Naive B cell (primary cell): ENCODE measurements around the gene KBTBD4. TPM values are rescaled to one million over a fixed set of nuclear protein-coding genes. Genes with fewer than 3 reads are reported as not detected.

Experiments
- ATAC-seq, 2 donors: fragments of 150-1000 bp; cut with Tn5 transposase; 2 replicates each; pipeline ENCODE4 v1.10.0; 2021; ENCODE audit warnings: low read depth in 2 of 2, mild to moderate bottlenecking in 2 of 2, moderate library complexity in 2 of 2
- DNase-seq: peaks from one replicate; pipeline ENCODE4 v3.0.0; 2022
- H3K27ac Mint-ChIP-seq, 6 donors: one replicate each; pipeline ENCODE4 v1.8.0; 2020 to 2022; ENCODE audit warnings: mild to moderate bottlenecking in 6 of 6, mixed read lengths in 6 of 6, moderate library complexity in 5 of 6, inconsistent platforms in 2 of 6
- H3K27me3 Mint-ChIP-seq, 3 donors: one replicate each; pipeline ENCODE4 v1.8.0; 2021 to 2022; ENCODE audit warnings: mixed read lengths in 3 of 3, mild to moderate bottlenecking in 1 of 3
- H3K36me3 Mint-ChIP-seq, 2 donors: one replicate each; pipeline ENCODE4 v1.8.0; 2020 to 2022; ENCODE audit warnings: mixed read lengths in 2 of 2, inconsistent platforms in 1 of 2, mild to moderate bottlenecking in 1 of 2
- H3K4me1 Mint-ChIP-seq, 3 donors: one replicate each; pipeline ENCODE4 v1.8.0; 2020 to 2022; ENCODE audit warnings: mixed read lengths in 3 of 3, inconsistent platforms in 1 of 3, mild to moderate bottlenecking in 1 of 3, moderate library complexity in 1 of 3
- H3K4me3 Mint-ChIP-seq, 8 donors: one replicate each; pipeline ENCODE4 v1.8.0; 2020 to 2022; ENCODE audit warnings: mild to moderate bottlenecking in 8 of 8, mixed read lengths in 8 of 8, moderate library complexity in 8 of 8, inconsistent platforms in 2 of 8
- H3K9me3 Mint-ChIP-seq, 7 donors: one replicate each; pipeline ENCODE4 v1.8.0; 2020 to 2022; ENCODE audit warnings: mixed read lengths in 7 of 7, mild to moderate bottlenecking in 5 of 7, inconsistent platforms in 2 of 7, moderate library complexity in 1 of 7
- polyA plus RNA-seq, 6 donors: library from polyadenylated mRNA; unstranded; fragments of 300-500 nt; fragmentation: Illumina TruSeq; gene quantifications; one replicate each; pipeline ENCODE4 v1.2.3, GENCODE V29; 2021; ENCODE audit warnings: low read depth in 6 of 6

KBTBD4 gene
- polyA plus RNA-seq: 10 to 100 TPM; 32.5 to 71.8 (median 46.1) TPM

DNA sequence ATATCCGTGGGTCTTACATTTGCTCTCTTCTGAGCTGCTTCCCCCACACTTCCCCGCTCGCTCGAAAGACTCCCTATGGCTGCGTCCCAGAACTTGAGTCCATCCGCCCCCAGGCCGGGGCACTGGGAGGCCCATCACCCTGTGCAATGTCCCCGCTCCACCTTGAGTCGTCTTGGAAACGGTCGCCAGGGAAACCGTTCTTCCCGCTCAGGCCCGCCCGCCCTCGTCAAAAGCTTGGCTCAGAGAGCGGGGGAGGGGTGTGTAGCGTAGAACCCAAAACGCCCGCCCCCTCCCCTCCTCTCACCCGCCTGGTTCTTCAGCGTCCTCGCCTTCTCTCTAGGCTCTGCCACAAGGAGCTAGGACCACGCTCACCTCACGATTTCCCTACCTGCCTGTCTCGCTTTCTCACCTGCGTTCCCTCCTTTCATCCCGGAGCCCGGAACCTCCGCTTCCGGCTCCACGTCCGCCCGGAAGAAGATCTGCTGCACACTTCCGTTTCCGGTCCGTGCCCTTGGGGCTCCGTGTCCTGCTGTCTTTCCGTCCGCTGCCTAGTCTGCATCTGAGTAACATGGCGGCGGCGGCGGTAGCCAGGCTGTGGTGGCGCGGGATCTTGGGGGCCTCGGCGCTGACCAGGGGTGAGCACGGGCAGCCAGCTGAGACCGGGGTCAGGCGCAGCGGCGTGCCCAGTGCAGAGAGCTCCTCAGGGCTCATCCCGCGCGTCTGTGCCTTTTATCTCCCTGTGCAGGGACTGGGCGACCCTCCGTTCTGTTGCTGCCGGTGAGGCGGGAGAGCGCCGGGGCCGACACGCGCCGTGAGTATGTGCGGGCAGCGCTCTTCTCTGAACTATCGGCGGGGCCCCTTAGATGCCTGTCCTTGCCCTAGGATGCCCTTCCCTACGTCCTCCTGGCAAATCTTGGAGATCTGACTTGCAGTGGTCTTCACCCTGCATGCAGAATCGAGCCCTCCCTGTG, at the start of gene KBTBD4, which contains the start of gene NDUFS3:
Gene KBTBD4, minus strand, starts transcription at position 447 of the 971 bp plus-strand sequence. Its CDS starts 19 bp downstream, at position 428.
Gene NDUFS3, plus strand, starts transcription at position 551 of the 971 bp plus-strand sequence. Its CDS starts 18 bp downstream, at position 569.
- Mint-ChIP-seq H3K9me3 (no peaks in the 10 kb centered on the region), H3K27ac (peak within 1 kb of the TSS; percentile 94 to 100 (median 98)), H3K36me3 (peaks cover 9 to 13% of the 10 kb centered on the region in 2 donors), H3K27me3 (no peaks in the 10 kb centered on the region), H3K4me3 (peak within 1 kb of the TSS; percentile 92 to 100 (median 100)), H3K4me1 (peaks cover 14 to 44% (median 21%) of the 10 kb centered on the region in 3 donors)
- peak; percentile 94 to 96 for ATAC-seq
- peak; percentile 83 for DNase-seq

DNA sequence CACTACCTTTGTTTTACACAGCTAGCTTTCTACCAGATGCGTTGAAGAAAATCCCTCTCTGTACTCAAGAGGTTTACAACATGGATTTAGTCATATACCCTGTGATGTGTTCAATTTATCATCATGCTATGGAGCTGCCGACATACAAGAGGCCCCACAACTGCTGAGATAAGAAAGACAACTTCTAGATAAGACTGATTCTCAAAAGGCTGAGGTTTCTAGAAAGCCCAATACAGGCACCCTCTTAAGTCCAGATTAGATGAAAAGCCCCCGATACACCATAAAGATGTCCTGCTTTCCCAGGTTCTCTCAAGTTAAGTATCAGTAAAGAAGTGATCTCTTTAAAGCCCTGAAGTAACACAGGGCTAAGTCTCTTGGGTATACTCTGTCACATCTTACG, 49.3 kb upstream of the KBTBD4 start:
- ATAC-seq (no peak), DNase-seq (no peak)
- Mint-ChIP-seq H3K4me1 (no peaks in the 10 kb centered on the region), H3K4me3 (no peak overlapping the region), H3K27ac (no peak overlapping the region), H3K36me3 (peaks cover 7 to 26% of the 10 kb centered on the region in 2 donors), H3K9me3 (no peaks in the 10 kb centered on the region), H3K27me3 (no peaks in the 10 kb centered on the region)

DNA sequence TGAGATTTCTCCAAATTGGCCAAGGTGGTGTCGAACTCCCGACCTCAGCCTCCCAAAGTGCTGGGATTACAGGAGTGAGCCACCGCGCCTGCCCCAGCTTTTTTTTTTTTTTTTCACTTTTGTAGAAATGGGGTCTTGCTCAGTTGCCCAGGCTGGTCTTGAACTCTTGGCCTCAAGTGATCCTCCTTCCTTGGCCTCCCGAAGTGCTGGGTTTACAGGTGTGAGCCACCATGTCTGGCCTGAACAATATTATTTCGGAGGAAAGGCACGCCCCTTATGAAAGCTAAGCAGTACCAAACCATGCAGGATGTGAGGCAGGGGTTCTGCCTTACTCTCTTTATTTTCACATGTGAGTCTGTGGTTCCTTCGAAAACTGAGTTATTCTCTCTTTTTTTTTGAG, 47.5 kb upstream of the KBTBD4 start:
- Mint-ChIP-seq H3K9me3 (no peaks in the 10 kb centered on the region), H3K4me3 (no peak overlapping the region), H3K27me3 (no peaks in the 10 kb centered on the region), H3K27ac (no peak overlapping the region), H3K36me3 (peaks cover 14 to 19% of the 10 kb centered on the region in 2 donors), H3K4me1 (no peaks in the 10 kb centered on the region)
- ATAC-seq: no peak
- DNase-seq: no peak

DNA sequence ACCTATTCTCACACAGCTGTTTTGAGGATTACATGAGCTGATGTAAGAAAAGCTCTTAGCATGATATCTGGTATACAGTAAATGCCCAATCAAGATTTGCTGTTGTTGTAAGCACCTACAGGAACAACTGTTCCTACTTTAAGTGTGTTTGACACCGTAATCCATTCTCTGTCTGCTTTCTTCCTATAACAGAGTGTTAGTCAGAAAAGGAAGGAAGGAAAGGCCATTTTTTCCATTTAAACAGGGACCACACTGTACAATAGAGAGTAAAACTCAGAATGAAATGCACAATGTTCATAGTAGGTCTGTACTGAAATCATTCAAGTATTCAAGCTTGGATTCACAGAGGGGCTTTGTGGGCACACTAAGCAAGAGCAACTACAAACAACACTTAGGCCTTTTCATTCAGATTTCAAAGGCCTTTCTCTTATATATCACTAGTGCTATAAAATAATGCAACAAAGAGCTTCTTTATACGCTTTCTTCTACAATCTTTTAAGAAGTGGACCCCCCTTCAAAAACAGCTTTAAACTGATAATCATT, 42.1 kb upstream of the KBTBD4 start:
- Mint-ChIP-seq H3K9me3 (no peaks in the 10 kb centered on the region), H3K4me1 (no peaks in the 10 kb centered on the region), H3K4me3 (no peak overlapping the region), H3K27me3 (no peaks in the 10 kb centered on the region), H3K36me3 (peaks cover 11 to 14% of the 10 kb centered on the region in 2 donors), H3K27ac (peak overlapping the region in 1 of 6 donors; percentile 44)
- no peak for ATAC-seq
- no peak for DNase-seq

DNA sequence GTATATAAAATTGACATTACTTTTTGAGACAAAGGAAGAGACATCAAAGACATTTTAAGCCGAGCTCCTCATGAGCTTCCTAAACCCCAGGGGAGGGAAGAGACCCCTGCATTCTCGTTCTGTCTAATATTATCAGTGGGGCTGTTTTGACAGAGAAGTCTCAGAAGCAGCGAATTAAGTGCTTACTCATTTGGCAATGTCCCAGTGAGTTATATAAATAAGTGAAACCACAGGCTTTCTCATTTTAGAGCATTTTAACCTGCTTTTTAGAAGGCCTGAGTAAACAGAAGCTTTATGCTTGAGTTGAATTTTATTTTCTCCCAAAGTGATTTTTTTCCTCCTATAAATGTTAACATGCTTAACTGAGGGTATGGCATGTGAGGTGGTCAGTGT, 38.6 kb upstream of the KBTBD4 start:
- no peak overlapping the region for H3K4me3 Mint-ChIP-seq

DNA sequence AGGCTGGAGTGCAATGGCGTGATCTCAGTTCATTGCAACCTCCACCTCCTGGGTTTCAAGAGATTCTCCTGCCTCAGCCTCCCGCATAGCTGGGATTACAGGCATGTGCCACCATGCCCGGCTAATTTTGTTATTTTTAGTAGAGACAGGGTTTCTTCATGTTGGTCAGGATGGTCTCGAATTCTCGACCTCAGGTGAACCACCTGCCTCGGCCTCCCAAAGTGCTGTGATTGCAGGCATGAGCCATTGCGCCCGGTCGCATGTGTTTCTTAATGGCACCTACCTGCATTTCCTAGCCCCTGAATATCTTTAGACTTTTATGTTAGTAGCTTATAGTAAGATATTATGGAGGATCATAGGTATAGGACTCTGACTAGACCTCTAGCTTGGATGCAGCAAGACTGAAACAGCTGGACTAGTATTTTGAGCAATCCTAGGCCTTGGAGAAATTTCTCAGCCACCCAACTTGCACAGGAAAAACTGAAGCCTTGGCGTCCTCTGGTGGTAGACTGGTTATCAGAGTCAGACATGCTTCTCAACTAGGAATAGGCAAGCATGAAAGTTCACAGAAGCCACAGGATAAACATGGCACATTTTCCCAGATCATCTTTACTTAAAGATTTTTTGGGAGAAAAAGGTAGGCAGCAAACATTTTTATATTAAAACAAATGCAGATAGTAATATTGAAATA, 38.1 kb upstream of the KBTBD4 start:
- no peak for ATAC-seq
- H3K4me1 Mint-ChIP-seq: peaks cover under 1 to 6% (median 2%) of the 10 kb centered on the region in 3 donors
- no peaks in the 10 kb centered on the region for H3K27me3 Mint-ChIP-seq
- DNase-seq: no peak
- no peak overlapping the region for H3K4me3 Mint-ChIP-seq
- peak overlapping the region in 1 of 6 donors; percentile 14 for H3K27ac Mint-ChIP-seq
- no peaks in the 10 kb centered on the region for H3K9me3 Mint-ChIP-seq
- H3K36me3 Mint-ChIP-seq: peaks cover 0 to 5% of the 10 kb centered on the region in 2 donors

More for the DNA sequence above, 38.6 kb upstream of the KBTBD4 start:
- DNase-seq (no peak), ATAC-seq (no peak)
- Mint-ChIP-seq H3K36me3 (peaks cover 4 to 5% of the 10 kb centered on the region in 2 donors), H3K27ac (no peak overlapping the region), H3K4me1 (peaks cover 0 to under 1% (median 0%) of the 10 kb centered on the region in 3 donors), H3K27me3 (no peaks in the 10 kb centered on the region), H3K9me3 (no peaks in the 10 kb centered on the region)

DNA sequence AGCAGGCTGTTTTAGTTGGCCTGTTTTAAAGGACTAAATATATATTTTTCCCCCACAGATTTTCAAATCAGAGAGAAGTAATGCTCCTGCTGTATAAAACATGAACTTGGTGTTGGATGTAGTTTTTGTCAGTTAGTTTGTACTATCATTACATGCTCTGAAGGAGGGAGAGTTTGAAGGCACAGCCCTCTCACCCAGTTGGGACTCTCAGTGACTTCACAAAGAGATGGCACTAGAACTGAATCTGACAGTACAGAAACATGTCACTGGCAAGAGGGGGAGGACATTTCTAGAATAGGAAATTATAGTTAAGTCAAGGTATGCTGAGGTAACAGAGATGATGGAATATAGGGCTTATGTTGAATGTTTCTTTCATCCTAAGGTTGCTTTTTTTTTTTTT, 36.5 kb upstream of the KBTBD4 start:
- ATAC-seq (no peak), DNase-seq (no peak)
- Mint-ChIP-seq H3K4me3 (no peak overlapping the region), H3K36me3 (peaks cover 0 to 5% of the 10 kb centered on the region in 2 donors), H3K27ac (peak overlapping the region in 1 of 6 donors; percentile 69), H3K4me1 (peaks cover 13 to 20% (median 15%) of the 10 kb centered on the region in 3 donors), H3K27me3 (no peaks in the 10 kb centered on the region), H3K9me3 (no peaks in the 10 kb centered on the region)

DNA sequence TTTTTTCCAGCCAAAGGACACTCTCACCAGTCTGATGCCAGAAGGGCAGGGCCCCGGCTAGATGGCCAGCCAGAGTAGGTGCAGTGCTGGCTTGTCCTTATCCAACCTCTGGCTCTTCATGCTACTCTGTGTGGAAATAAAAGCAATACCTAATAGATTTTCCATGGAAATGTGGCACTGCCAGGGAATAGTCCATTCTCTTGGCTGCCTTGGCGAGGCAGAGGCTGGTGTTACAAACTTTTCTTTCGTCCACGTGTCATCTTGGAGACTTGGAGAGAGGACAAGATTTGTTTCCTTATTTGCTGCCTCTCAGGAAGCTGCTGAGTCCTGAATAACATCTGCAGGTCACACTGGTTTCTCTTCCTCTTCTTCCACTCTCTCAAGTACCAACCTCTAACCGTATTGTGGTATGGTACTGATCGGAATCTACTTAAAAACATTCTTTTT, 32.6 kb upstream of the KBTBD4 start:
- Mint-ChIP-seq H3K4me3 (peak overlapping the region in 6 of 8 donors; percentile 3 to 74 (median 56)), H3K9me3 (no peaks in the 10 kb centered on the region), H3K36me3 (no peaks in the 10 kb centered on the region), H3K4me1 (peaks cover 13 to 24% (median 20%) of the 10 kb centered on the region in 3 donors), H3K27ac (peak overlapping the region in 5 of 6 donors; percentile 7 to 82 (median 54)), H3K27me3 (no peaks in the 10 kb centered on the region)
- peak; percentile 45 for DNase-seq
- ATAC-seq: peak; percentile 98 to 99

DNA sequence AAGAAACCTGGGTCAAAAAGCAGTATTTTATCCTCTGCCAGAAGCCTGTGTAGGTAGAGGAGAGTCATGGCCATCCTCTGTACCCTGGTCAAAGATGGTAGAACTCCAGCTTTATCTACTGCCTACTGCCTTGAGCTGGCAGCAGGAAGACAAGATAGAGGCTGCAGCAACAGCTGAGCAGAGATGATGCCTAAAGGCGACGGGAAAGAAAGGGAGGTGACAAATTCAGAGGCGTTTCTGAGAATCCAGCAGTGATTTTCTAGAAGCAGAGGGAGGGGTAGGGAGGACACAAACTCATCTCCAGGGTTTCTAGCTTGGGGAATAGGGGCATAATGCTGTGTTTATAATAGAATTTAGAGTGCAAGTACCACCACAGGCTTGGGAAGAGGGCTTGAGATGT, 30.9 kb upstream of the KBTBD4 start:
- Mint-ChIP-seq H3K9me3 (no peaks in the 10 kb centered on the region), H3K27me3 (no peaks in the 10 kb centered on the region), H3K4me1 (peaks cover 13 to 24% (median 20%) of the 10 kb centered on the region in 3 donors), H3K4me3 (peak overlapping the region in 1 of 8 donors; percentile 1), H3K27ac (peak overlapping the region in 1 of 6 donors; percentile 10), H3K36me3 (no peaks in the 10 kb centered on the region)
- no peak for DNase-seq
- no peak for ATAC-seq

DNA sequence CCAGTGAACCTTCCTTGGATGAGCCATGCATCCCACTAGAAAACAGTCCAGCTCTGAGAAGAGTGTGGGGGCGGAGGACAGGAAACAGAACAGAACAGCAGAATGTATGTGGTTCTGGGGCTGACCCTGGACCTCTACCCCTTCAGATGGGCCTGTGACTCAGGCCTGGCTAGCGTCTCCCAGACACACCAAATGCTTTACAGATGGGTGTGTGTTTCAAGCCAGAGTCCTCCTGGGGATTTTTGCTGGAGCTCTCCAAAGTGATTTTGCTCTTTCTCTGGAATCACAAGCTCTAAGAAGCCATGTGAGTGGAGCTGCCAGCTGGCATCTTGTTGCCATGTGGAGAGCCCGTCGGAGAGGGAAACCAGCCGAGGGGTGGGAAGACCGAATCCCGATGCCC, 28.6 kb upstream of the KBTBD4 start:
- Mint-ChIP-seq H3K4me3 (no peak overlapping the region), H3K27me3 (no peaks in the 10 kb centered on the region), H3K4me1 (peaks cover 13 to 22% (median 20%) of the 10 kb centered on the region in 3 donors), H3K36me3 (no peaks in the 10 kb centered on the region), H3K9me3 (no peaks in the 10 kb centered on the region), H3K27ac (no peak overlapping the region)
- no peak for DNase-seq
- no peak for ATAC-seq

DNA sequence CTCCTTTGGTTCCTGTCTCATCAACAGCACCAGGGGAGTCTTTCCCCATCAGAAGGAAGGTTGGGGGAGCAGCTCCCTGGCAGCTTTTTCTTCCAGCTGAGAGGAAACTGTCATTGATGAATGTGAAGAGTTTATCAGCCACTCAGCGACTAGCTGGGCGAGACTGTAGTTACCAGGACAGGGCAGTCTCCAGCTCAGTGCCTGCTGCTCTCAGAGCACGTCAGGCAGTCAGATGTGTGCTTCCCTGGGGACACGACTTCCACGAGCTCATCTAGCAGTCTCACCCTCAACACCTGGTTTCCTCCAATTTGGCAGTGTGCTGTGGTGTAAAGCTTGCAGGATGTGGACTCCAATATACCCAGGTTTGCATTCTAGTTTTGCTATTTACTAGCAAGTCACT, 28.0 kb upstream of the KBTBD4 start:
- no peak overlapping the region for H3K27ac Mint-ChIP-seq

DNA sequence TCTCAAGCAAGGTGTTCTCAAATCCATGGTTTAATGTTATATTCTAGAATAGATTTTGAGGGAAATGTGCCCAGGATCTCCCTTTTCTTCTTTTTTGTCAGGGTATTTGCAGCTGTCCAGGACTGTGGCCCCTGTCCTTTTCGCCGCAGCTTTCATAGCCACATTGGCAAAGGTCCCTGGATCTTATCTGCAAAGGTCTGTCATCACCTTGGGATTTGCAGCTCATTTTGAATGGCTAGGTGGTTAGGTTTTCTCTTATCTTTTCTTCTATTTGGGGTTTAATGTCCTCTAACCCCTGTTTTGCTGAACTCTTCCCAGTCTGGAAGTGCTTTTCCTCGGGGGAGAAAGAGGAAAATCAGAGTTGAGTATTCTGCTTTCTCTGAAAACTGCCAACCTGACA, 27.2 kb upstream of the KBTBD4 start:
- DNase-seq (no peak), ATAC-seq (no peak)
- H3K27ac Mint-ChIP-seq: peak overlapping the region in 1 of 6 donors; percentile 14
- no peaks in the 10 kb centered on the region for H3K9me3 Mint-ChIP-seq
- H3K4me1 Mint-ChIP-seq: peaks cover 4 to 9% (median 8%) of the 10 kb centered on the region in 3 donors
- no peaks in the 10 kb centered on the region for H3K27me3 Mint-ChIP-seq
- H3K36me3 Mint-ChIP-seq: no peaks in the 10 kb centered on the region
- no peak overlapping the region for H3K4me3 Mint-ChIP-seq

More for the DNA sequence above, 28.0 kb upstream of the KBTBD4 start:
- DNase-seq (no peak), ATAC-seq (no peak)
- Mint-ChIP-seq H3K27me3 (no peaks in the 10 kb centered on the region), H3K4me3 (no peak overlapping the region), H3K9me3 (no peaks in the 10 kb centered on the region), H3K36me3 (no peaks in the 10 kb centered on the region), H3K4me1 (peaks cover 11 to 17% (median 16%) of the 10 kb centered on the region in 3 donors)

DNA sequence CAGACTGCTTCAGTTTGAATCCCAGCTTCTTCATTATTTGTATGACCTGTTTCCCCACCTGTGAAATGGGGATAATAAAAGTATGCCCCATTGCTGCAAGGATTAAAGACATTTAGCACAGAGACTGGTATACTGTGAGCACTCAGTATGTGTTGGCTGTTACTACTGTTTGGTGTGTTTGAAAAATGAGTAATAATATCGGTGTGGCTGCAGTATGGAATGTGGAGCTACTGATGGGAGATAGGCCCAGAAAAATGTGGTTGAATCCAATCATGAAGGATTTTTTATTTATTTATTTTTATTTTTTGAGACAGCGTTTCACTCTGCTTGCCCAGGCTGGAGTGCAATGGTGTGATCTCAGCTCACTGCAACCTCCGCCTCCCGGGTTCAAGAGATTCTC, 24.5 kb upstream of the KBTBD4 start:
- DNase-seq (no peak), ATAC-seq (no peak)
- H3K4me1 Mint-ChIP-seq: no peaks in the 10 kb centered on the region
- H3K9me3 Mint-ChIP-seq: no peaks in the 10 kb centered on the region
- no peaks in the 10 kb centered on the region for H3K36me3 Mint-ChIP-seq
- H3K27ac Mint-ChIP-seq: no peak overlapping the region
- no peak overlapping the region for H3K4me3 Mint-ChIP-seq
- H3K27me3 Mint-ChIP-seq: peaks cover 0 to 8% (median 0%) of the 10 kb centered on the region in 3 donors
